Peyer's patch (tissue), 4 donors: Measurements from ENCODE around the gene FREM1.

Experiments used
- CTCF ChIP-seq, 6 experiments: fragments of 450-650 bp in 4 of 6; fragments of 200-600 bp in 2 of 6; sonication (generic) in 1 of 6; IDR thresholded peaks; one replicate each; pipeline ENCODE4 v1.5.1; 2017 to 2019; ENCODE audit warnings: antibody characterized with exemption in 6 of 6, mild to moderate bottlenecking in 3 of 6, moderate library complexity in 1 of 6
- POLR2A ChIP-seq, 2 donors: fragments of 450-650 bp; IDR thresholded peaks; one replicate each; pipeline ENCODE4 v1.5.1; 2017; ENCODE audit warnings: antibody characterized with exemption in 2 of 2, mild to moderate bottlenecking in 2 of 2, moderate library complexity in 2 of 2

GRCh38 chr9:14769230-14769571 is 141.0 kb downstream of the FREM1 start:
- no peak for TF ChIP-seq POLR2A (IDR thresholded peaks at IDR 0.05)
- TF ChIP-seq CTCF (IDR thresholded peaks at IDR 0.05) = no peak
